Lung (tissue), 12 donors: Measurements from ENCODE around the gene LRRD1. TPM values are rescaled to one million over a fixed set of nuclear protein-coding genes. Genes with fewer than 3 reads are reported as not detected.

Source experiments
- ATAC-seq: fragments of 200-7000 bp; cut with Tn5 transposase; one replicate; pipeline ENCODE4 v1.9.1; 2020; ENCODE audit warnings: moderate number of reproducible peaks; ENCODE audit not compliant: insufficient read depth, low FRiP score
- DNase-seq, 3 donors: peaks; one replicate each; pipeline ENCODE4 v3.0.0-alpha.2; 2013 to 2017
- H3K27ac ChIP-seq, 2 donors: one replicate each; pipeline ENCODE4 v1.5.1; 2013; ENCODE audit warnings: mild to moderate bottlenecking in 2 of 2, moderate library complexity in 2 of 2, control low read depth in 1 of 2, inconsistent platforms in 1 of 2, low read depth in 1 of 2, low read length in 1 of 2
- H3K27me3 ChIP-seq, 3 donors: one replicate each; pipeline ENCODE4 v1.5.1; 2013; ENCODE audit warnings: low read length in 2 of 3; ENCODE audit not compliant: control insufficient read depth in 3 of 3, insufficient read depth in 3 of 3
- H3K36me3 ChIP-seq, 4 donors: one replicate each; pipeline ENCODE4 v1.5.1; 2013; ENCODE audit warnings: low read length in 4 of 4, mild to moderate bottlenecking in 1 of 4, moderate library complexity in 1 of 4; ENCODE audit not compliant: control insufficient read depth in 4 of 4, insufficient read depth in 4 of 4
- H3K4me1 ChIP-seq, 5 donors: one replicate each; pipeline ENCODE4 v1.5.1; 2013; ENCODE audit warnings: low read length in 5 of 5, mild to moderate bottlenecking in 2 of 5, moderate library complexity in 1 of 5; ENCODE audit not compliant: control insufficient read depth in 5 of 5, insufficient read depth in 5 of 5
- H3K4me3 ChIP-seq: one replicate; pipeline ENCODE4 v1.5.1; 2013; ENCODE audit warnings: mild to moderate bottlenecking, control low read depth, moderate library complexity
- H3K9ac ChIP-seq, 2 donors: one replicate each; pipeline ENCODE4 v1.5.1; 2013; ENCODE audit warnings: low read length in 2 of 2, control low read depth in 1 of 2; ENCODE audit not compliant: insufficient read depth in 1 of 2
- H3K9me3 ChIP-seq, 4 donors: one replicate each; pipeline ENCODE4 v1.5.1; 2013; ENCODE audit warnings: low read length in 3 of 4, mild to moderate bottlenecking in 1 of 4, moderate library complexity in 1 of 4; ENCODE audit not compliant: control insufficient read depth in 4 of 4, insufficient read depth in 3 of 4
- CTCF ChIP-seq: IDR thresholded peaks from 2 replicates; pipeline ENCODE4 v1.5.1; 2012; ENCODE audit warnings: mild to moderate bottlenecking; ENCODE audit errors: control extremely low read depth, extremely low read depth
- WGBS, 2 donors: extraction: QIAGEN DNeasy Blood & Tissue Kit; methylation state at CpG; one replicate each; pipeline ENCODE4 v1.1.7; 2013; 5-methylcytosine and 5-hydroxymethylcytosine counted together
- polyA plus RNA-seq, 2 donors: library from polyadenylated mRNA; stranded (reverse); fragments of 200-250 nt; gene quantifications; one replicate each; pipeline ENCODE4 v1.2.1, GENCODE V29; 2013
- total RNA-seq, 2 donors: library from RNA; depleted of rRNA in 1 of 2; stranded (reverse); fragments of >200 nt in 1 of 2; gene quantifications; one replicate each; pipeline ENCODE4 v1.2.1, GENCODE V29; 2014 to 2021
- donor health status: control.
- donor health status: control.
- donor health status: Bipolar disorder and iron deficiency.
- donor health status: healthy.
- donor health status: DM: yes; HTN: yes; CAD: no.

Gene LRRD1
- total and polyA plus RNA-seq, 4 donors, result 0.06 to 0.63 (median 0.06) TPM; not detected in 1

GRCh38 chr7:92131764-92132330 lies 47.1 kb downstream of the LRRD1 start:
- ATAC-seq (no peak), DNase-seq (peak in 1 of 3 donors; percentile 7)
- WGBS, 2 donors, result 40 to 75% methylated on average over 4 of the region's 4 CpGs
- Histone ChIP-seq H3K27ac (no peak overlapping the region), H3K36me3 (peaks cover 6 to 16% (median 11%) of the 10 kb centered on the region in 4 donors), H3K27me3 (no peaks in the 10 kb centered on the region), H3K9ac (no peak overlapping the region), H3K4me3 (no peak overlapping the region), H3K9me3 (no peaks in the 10 kb centered on the region), H3K4me1 (peaks cover 0 to 25% (median 3%) of the 10 kb centered on the region in 5 donors)
- TF ChIP-seq CTCF, result no peak

GRCh38 chr7:92131093-92131492 lies 47.8 kb downstream of the LRRD1 start:
- TF ChIP-seq CTCF, result no peak
- 89 to 95% methylated on average over 5 of the region's 5 CpGs for WGBS, 2 donors
- Histone ChIP-seq H3K9me3 (no peaks in the 10 kb centered on the region), H3K27me3 (no peaks in the 10 kb centered on the region), H3K4me3 (no peak overlapping the region), H3K27ac (no peak overlapping the region), H3K36me3 (peaks cover 6 to 21% (median 11%) of the 10 kb centered on the region in 4 donors), H3K4me1 (peaks cover 0 to 25% (median 3%) of the 10 kb centered on the region in 5 donors), H3K9ac (no peak overlapping the region)
- DNase-seq (no peak), ATAC-seq (no peak)

GRCh38 chr7:92121681-92122080 lies 57.3 kb downstream of the LRRD1 start:
- DNase-seq (no peak), ATAC-seq (no peak)
- Histone ChIP-seq H3K27ac (no peak overlapping the region), H3K27me3 (no peaks in the 10 kb centered on the region), H3K9me3 (peaks cover 0 to 4% (median 1%) of the 10 kb centered on the region in 4 donors), H3K4me3 (no peak overlapping the region), H3K9ac (no peak overlapping the region), H3K36me3 (peaks cover 13 to 47% (median 37%) of the 10 kb centered on the region in 4 donors), H3K4me1 (no peaks in the 10 kb centered on the region)
- TF ChIP-seq CTCF, result no peak
